ENCODE data around the gene CCDC3.
"Not testable (repeated sequence)": the region's sequence is repeated elsewhere in the genome, so short reads cannot be mapped to it uniquely, and the experiment has no call there.

Gene CCDC3

DNA sequence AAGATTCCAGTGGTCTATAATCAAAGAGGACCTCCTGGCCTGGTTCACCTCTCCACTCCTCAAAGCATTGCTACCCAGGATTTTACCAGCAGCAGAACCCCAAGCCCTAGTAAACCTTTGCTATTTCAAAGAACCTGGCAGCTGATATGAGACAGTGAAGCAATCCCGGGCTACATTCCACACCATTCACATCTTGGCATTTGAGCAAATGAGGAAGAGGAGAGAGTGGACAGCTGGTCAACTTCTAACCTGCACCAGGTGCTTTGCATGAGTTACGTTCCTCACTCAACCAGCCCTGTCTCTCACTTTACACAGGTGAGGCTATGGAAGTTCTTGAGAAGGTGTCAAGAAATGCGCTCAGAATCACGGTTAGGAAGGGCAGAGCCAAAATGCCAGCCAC is 1.1 kb downstream of the CCDC3 start:
- DNase-seq (ENCODE audit: low read depth) = no peak

DNA sequence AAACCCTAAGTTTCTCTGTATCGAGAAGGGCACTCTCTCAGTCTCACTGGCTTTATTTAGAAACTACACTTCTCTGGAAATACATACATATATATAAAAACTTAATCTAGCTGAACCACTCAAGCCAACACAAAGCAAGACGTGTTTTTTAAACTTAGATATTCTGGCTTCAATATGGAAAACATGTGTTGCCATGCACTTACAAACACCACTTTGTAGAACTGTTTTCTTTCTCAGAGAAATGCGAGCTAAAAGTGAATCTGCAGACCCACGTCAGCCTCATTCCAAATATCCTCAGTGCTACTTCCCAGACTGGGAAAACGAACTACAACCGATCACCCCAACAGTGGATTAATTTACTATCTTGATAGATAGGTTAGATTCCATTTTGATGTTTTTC is 1.7 kb downstream of the CCDC3 start:
- DNase-seq (ENCODE audit: low read depth) = no peak

DNA sequence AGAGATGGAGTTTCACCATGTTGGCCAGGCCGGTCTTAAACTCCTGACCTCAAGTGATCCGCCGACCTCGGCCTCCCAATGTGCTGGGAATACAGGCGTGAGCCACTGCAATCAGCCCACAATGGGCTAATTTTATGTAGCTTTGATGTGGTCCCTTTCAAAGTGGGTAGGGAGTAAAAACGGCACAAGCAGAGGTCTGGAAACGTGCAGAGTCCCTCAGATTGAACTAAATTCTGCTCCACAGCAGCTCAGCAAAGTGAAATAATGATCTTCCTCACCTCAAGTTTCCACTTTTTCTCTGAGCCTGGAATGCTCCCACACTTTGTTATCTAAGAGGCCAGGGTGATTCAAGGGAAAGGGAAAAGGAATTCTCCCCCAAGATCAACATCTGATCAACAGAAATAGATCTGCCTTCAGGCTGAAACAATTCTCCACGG is 6.1 kb downstream of the CCDC3 start:
- DNase-seq (ENCODE audit: low read depth) = no peak

DNA sequence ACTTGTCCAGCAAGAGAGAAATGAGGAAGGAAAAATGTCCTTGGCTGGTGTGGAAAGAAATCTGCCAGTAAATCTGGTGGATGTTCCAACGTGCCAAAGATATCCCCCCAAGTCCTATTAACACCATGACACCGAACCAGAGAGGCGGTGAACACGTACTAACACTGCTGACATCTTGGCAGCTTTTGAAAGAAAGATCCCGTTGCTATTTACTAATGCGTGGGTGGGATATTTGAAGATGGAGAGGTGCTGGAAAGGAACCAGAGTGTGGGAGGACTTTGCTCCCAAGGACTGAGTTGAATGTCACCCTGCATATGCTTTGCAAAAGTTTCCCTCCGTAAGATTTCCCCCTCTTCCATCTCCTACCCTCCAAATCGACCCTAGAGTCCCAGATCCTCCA is 7.9 kb downstream of the CCDC3 start:
- no peak for DNase-seq (ENCODE audit: low read depth)

DNA sequence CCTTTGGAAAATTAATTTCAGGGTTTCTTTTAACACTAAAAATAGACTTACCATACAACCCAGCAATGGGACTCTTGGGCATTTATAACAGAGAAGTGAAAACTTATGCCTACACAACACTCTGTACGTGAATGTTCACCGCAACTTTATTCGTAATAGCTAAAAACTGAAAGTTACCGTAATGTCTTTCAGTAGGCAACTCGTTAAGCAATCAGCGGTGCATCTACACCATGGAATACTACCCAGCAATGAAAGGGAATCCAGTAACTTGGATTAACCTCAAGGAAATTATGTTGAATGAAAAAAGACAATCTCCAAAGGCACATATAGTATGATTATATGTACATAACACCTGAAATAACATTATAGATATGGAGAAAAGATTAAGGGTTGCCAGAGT is 16.2 kb downstream of the CCDC3 start:
- DNase-seq (ENCODE audit: low read depth) = no peak

DNA sequence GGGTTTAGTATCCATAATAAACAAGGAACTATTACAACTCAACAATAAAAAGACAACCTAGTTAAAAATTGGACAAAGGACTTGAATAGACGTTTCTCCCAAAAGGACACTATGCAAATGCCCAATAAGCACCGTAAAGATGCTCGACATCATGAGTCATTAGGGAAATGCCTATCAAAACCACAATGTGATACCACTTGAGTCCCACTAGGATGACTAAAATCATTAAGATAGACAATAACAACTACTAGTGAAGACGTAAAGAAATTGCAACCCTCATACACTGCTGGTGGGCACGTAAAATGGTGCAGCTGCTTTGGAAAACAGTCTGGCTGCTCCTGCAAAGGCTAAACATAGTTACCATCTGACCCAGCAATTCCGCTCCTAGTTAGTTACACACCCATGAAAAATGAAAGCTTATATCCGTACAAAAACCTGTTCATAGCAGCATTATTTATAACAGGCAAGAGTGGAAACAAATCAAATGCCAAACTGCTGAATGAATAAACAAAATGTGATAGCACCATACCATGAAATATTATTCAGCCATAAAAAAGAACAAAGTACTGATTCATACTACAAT is 17.3 kb downstream of the CCDC3 start:
- no peak for DNase-seq (ENCODE audit: low read depth)

DNA sequence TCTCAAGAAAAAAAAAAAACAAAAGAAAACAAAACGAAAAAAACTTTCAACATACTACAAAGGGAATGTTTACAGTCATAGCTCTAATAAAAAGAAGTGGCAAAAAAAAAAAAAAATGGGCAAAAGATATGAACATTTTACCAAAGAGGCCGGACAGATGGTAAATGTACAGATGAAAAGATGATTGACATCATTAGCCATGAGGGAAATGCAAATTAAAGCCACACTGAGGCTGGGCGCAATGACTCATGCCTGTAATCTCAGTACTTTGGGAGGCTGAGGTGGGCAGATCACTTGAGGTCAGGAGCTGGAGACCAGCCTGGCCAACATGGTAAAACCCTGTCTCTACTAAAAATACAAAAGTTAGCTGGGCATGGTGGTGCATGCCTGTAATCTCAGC is 17.9 kb downstream of the CCDC3 start:
- not testable (repeated sequence) for DNase-seq (ENCODE audit: low read depth)

DNA sequence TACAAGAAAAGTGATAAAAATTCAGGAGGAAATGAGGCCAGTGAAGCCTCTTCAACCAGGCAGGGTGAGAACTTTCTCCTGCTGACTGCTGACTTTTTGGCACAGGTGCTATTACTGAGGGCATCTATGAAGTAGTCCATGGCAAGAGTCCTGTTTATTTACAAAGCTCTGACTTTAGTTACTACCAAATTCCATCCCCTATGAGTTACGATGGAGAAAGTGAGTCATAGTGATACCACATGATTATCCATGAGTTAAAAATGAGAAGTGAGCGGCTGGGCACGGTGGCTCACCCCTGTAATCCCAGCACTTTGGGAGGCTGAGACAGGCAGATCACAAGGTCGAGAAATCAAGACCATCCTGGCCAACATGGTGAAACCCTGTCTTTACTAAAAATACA is 19.9 kb downstream of the CCDC3 start:
- no peak for DNase-seq (ENCODE audit: low read depth)

DNA sequence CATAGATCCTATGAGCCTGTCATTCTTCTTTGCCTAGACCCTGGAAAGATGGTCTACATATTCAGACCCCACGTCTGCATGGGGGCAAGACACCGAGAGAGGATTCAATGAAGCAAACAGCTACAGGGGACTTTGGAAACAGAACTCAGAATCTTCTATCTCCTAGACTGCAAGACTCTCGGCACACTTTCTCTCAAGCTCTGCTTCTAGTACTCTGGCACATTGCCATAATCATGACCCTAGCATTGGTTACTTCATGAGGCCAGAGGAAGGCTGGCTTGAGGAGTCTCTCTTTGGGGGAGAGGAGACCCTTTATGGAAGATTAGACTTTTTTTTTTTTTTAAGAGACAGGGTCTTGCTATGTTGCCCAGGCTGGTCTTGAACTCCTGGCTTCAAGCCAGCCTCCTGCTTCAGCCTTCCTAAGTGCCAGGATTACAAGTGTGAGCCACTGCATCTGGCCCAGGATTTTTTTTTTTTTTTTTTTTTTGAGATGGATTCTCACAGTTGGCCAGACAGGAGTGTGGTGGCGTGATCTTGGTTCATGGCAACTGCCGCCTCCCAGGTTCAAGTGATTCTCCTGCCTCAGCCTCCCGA is 20.7 kb downstream of the CCDC3 start:
- no peak for DNase-seq (ENCODE audit: low read depth)

DNA sequence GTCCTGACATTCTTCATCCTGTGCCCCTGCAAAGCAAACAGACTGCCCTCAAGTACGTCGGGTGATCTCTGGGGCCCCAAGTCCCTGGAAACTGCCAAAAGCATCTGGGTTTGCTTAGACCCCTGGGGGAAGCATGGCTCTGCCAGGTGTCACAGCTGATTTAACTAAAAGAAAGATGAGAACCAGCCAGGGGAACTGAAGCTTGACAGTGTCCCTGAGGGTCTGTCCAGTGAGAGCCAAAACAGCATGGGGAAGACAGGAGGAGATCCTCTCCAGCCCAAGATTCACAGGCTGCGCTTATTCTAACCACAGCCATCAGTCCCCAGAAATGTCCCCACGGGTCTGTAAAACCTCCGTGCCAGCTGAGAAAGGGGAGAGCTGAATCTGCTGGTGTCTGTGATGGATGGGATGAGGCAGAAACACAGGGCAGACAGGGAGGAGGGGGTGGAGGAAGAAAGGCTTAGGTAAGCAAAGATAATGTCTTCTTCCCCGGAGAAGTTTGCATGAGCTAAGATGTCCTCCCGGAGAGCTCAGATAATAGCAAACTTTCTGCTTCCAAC is 21.3 kb downstream of the CCDC3 start:
- no peak for DNase-seq (ENCODE audit: low read depth)

DNA sequence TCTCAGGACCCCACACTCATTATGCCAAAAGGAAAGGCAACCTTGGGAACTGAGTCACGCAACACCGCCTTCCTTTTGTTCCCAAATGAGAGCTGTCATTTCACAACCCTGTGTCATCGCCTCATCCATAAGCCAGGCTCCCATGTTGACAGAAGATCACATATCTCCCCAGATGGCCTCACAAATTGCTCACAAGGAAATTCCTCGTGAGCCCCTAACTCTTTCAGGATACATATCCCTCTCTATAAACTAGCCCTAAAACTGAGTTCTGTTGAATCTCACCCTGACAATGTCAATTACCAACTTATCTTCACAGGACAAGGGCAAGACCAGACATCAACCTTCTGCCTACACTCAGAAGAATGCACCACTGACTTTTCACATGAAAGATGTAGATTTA is 22.6 kb downstream of the CCDC3 start:
- no peak for DNase-seq (ENCODE audit: low read depth)

DNA sequence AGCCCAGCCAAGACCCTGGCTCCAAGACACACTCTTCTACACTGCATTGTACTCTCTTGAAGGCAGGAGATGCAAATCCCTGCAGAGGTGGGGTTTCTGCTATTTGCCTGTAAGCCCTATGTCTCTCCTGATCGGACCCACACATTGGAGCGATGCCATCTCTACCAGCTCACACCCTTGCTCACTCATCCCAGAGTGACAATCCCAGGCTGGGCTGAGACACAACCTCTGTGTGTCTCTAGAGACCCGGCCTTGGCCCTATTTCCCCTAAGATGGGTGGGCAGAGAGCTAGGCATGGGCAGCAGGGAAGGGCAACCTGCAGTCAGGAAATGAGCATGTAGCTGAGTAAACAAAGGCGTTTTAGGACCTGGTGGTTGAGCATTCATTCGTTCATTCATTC is 25.6 kb downstream of the CCDC3 start:
- no peak for DNase-seq (ENCODE audit: low read depth)

DNA sequence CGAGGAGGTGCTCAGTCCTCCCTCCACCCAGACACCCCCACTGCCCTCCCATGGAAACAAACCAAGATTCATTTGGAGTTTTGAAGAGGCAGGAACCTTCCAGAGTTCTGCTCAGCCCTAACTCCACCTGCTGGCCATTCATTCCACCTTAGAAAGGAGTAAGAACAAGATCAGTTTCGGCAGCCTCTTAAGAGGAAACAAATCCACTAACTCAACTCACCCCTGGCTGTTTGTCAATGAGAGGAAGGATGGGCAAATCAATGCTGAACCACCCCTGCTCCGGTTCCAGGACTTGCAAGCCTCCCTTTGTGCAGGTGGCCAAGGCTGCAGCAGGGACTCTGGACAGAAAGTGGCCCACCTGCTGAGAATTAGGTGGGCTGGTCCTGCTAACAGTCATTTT is 26.2 kb downstream of the CCDC3 start:
- DNase-seq (ENCODE audit: low read depth) = no peak

DNA sequence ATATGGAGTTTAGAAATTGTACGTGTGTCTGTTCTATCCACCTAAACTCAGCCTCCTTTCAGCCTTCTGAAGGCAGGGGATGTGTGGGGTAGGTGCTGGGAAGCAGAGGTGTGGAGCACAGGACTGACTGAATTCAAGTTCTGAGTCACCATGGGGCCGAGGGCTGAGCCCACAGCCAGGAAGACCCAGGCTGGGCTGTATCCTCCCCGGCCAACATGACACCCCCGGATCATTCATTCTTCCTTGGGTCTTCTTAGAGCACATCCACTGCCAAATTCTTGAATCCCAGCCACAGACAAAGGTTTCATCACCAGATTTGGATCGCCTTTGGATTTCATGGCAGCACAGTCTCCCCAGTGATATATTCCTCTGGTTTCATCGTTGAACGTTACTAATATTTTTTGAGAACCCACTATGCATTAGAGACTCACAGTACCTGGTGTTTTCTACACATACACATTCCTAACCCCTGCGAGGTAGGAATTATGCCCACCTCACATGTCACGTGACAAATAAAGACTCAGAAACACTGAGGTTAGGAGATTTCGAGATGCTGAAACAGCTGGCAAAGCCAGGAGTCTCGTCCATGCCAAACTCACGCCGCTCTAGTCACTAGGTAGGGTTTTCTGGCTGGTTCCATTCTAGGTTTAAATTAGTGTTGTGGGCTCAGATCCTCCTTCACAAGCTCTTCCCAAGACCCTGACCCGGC is 26.9 kb downstream of the CCDC3 start:
- DNase-seq (ENCODE audit: low read depth) = no peak

DNA sequence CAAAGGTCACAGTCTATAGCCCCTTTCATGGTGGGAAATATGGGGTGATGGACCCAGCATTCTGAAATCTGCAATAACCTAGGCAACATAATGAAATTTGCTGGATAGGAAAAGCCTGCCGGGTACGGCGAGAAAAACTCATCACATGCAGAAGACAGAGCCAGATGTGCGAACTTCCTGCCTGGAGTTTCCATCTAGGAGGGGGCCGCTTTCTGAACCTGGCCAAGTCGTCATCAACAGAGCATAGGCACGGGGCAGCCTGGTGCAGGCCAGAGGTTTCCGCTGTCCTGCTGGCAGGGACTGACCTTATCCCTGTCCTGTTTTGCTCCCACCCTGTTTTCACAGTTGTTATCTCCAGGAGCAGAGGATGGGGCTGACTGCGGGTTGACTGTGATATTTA is 27.4 kb downstream of the CCDC3 start:
- no peak for DNase-seq (ENCODE audit: low read depth)

DNA sequence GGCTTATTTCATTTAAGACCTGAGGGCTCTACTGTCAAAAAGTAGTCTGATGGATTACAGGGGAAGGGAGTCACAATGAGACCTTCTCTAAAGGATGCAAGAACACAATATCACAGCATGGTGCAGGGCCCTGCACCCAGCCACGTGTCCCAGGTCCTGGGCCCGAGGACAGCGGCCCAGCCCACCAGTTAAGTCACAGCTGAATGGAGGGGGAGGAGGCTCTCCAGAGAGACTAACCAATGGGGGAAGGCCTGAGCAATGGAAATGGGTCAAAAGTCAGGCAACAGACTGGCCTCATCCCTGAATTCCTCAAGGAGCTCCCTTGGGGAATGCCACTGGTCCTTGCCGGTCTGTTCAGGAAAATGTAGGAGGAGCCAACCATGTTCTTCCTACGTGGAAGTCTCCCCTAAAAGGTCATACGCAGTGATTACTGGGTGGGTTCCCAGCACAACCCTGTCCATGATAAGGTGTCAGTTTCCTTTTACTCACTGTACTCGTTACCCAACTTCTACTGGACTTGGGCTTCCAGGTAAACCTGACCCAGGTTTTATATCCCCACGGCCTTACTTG is 28.3 kb downstream of the CCDC3 start:
- DNase-seq (ENCODE audit: low read depth) = no peak

DNA sequence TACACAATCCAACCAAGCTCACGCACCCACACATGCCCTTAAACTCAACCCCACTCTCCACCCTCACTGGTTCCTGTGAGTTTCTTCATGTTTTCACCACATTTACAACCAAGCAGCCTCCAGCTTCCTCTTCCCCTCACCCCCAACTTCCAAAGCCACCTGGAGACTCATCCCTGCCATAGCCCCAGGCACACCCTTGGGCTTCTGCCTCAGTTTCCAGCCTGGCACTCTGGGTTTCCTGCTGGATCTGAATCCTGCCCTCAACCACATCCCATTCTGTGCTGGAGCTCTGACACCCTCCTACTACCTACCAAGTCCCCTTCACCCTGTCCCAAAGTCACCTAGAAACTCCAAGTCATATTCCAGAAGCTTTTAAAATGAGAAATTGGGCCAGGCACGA is 29.4 kb downstream of the CCDC3 start:
- no peak for DNase-seq (ENCODE audit: low read depth)

DNA sequence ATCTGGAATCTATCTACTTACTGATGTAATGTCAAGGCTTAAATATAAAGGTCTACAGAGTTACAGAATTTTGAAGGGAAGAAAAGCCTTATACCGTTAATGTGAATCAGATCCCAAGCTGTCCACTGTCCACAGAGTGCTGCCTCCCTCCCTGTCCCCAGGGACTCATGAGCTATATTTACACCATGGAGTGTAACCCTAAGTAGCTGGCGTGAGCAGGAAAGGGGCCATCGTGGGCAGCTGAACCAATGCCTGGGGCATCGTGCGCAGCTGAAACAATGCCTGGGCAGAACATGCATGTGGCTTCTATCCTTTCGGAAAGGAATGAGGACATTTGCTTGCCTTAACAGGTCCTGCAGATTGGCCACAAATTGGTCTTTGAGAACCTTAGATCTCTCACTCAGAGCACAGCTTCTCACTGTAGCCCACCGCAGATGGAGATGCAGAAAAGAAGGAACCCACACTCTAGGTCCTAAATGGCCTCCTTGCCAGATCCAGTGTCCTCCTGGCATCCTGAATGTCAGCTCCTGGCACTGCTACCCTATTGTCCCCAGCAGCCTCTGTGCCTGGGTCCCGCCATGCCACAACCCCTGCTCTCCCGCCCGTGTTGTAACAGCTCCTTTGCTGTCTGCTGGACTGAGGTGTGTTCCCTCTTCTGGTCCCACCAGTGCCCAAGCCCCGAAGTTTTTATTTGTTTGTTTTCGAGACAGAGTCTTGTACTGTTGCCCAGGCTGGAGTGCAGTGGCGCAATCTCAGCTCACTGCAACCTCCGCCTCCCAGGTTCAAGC is 30.3 kb downstream of the CCDC3 start:
- DNase-seq (ENCODE audit: low read depth) = no peak

DNA sequence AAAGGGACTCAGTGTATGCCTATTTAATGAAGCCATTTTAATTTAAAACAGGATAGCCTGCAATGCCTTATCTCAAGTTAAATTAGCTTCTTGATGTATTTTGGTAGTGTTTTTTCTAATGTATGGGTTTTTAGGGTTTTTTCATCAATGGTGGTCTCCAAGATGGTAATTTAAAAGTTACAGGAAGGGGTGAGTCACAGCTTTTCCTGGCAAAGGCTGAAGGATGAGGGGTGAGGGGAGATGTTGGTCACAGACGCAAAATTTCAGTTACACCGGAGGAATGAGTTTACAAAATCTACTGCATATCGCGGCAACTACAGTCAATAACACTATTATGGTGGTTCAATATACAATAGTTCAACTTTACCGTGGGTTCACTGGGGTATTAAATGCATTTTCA is 31.6 kb downstream of the CCDC3 start:
- DNase-seq (ENCODE audit: low read depth) = no peak

DNA sequence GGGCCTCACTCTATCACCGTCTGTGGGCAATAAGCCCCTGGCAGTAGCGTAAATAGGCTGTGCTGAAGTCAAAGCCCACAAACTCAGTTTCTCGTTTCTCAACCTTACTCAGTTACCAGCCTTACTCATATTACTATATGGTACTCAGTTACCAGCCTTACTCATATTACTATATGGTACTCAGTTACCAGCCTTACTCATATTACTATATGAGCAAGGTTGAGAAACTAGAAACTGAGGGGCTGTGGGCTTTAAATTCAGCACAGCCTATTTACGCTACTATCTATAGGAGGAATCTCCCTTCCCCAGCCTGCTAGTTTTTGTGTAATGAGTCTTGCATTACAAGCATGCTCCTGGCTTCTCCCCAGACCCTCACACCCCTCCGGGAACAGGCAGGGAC is 35.4 kb downstream of the CCDC3 start:
- DNase-seq (ENCODE audit: low read depth) = no peak

DNA sequence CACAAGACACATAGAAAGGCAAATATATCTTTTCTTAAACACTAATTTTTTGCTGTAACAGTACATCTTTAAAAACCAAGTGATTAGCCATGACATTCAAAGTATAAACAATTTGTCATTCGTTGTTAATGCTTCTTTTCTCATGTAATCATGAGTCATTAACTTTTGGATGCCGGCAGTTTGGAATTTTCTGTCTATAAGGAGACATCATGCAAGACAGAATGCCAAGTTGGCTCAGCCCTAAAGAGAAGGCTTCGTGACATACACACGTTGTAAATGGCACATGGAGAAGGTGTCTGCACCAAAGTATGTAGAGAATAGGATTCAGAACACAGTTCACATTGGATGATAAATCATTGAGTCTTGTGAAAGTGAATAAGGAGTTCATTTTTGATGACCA is 35.9 kb downstream of the CCDC3 start:
- DNase-seq (ENCODE audit: low read depth) = no peak

DNA sequence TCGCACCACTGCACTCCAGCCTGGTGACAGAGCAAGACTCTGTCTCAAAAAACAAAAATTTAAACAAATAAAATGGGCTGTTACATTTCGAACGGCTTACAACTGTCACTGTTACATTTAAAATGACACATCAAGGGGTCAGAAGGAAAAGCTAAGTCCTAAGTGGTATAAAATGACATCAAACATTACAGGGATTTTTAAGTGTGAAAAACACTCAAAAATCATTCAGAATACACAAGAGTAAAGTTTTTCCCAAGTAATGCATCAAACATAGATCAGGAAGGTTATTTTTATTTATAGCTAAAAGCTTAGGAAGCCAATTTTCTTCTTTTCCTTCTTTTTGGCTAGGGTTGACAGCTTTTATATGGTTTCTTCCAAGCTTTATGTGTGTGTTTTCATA is 39.0 kb downstream of the CCDC3 start:
- no peak for DNase-seq (ENCODE audit: low read depth)

Measured in stimulated activated CD8-positive, alpha-beta memory T cell treated with anti-CD3 and anti-CD28 coated beads, Interleukin-12 subunit alpha, Interleukin-12 subunit beta, amount 100 ng/mL, for 4 hours (primary cell).